ENCODE data around the gene POLR1F. TPM values are rescaled to one million over a fixed set of nuclear protein-coding genes. Genes with fewer than 3 reads are reported as not detected.

Gene POLR1F
- total RNA-seq (10 to 100 TPM in 3 of 4 donors, 1 to 10 TPM in 1; 5.9 to 13.2 (median 11.8) TPM), polyA plus RNA-seq (10 to 100 TPM in 1 of 3 donors, 1 to 10 TPM in 2; 4.2 to 17.5 (median 7.9) TPM)
- long read RNA-seq, donor 1, transcript TWISTNB-201 (4 exons, 3,942 nt), result major isoform, 9 of 11 reads
- long read RNA-seq, donor 1, partial matches to known transcripts, result 0 of 11 reads
- long read RNA-seq, donor 1, other reads (novel, unspliced or antisense), result 2 of 11 reads
- long read RNA-seq, donor 2, transcript TWISTNB-201 (4 exons, 3,942 nt), result major isoform, 18 of 25 reads
- long read RNA-seq, donor 2, partial matches to known transcripts, result 2 of 25 reads
- long read RNA-seq, donor 2, other reads (novel, unspliced or antisense), result 1 of 25 reads

- TF ChIP-seq CTCF (IDR thresholded peaks at IDR 0.05), result peak; percentile 88
- ATAC-seq (peak; percentile 99 to 100 (median 100)), DNase-seq (peak; percentile 95 to 96)
- peak within 1 kb of the TSS; percentile 89 for H3K4me3 ChIP-seq
- H3K9me3 ChIP-seq, result no peaks in the 10 kb centered on the region
- no peaks in the 10 kb centered on the region for H3K27me3 ChIP-seq (ENCODE audit: insufficient read depth in 3 of 3, low read length in 2 of 3)
- H3K4me1 ChIP-seq, result peaks cover 11% of the 10 kb centered on the region
- intact Hi-C loops (cut with DNase I), result loop anchor here in 1 of 2 donors (2.0 kb wide), 1 partner anchor 890 kb away; no protein-coding TSS in a partner anchor
- WGBS, 3 donors, result 0% methylated on average over 56 of the region's 56 CpGs
- peak within 1 kb of the TSS; percentile 81 for H3K27ac ChIP-seq
- peaks cover 0 to 9% of the 10 kb centered on the region in 2 donors for H3K36me3 ChIP-seq (ENCODE audit: insufficient read depth in 1 of 2, low read depth in 1 of 2)
Observed at GRCh38 chr7:19708397-19709248, at the start of gene POLR1F. TSS of gene POLR1F (minus strand) at chr7:19709037. CDS start at chr7:19709016, 21 bp downstream.

- no peaks in the 10 kb centered on the region for H3K9me3 ChIP-seq
- no peak for DNase-seq
- H3K36me3 ChIP-seq (ENCODE audit: insufficient read depth in 1 of 2, low read depth in 1 of 2), result no peaks in the 10 kb centered on the region
- peak; percentile 38 for TF ChIP-seq CTCF (IDR thresholded peaks at IDR 0.05)
- peaks cover 0 to 3% (median 0%) of the 10 kb centered on the region in 3 donors for H3K27me3 ChIP-seq (ENCODE audit: insufficient read depth in 3 of 3, low read length in 2 of 3)
- H3K4me3 ChIP-seq, result no peak overlapping the region
- intact Hi-C loops (cut with DNase I), result no loop called here
- no peak for ATAC-seq
- H3K4me1 ChIP-seq, result no peaks in the 10 kb centered on the region
- H3K27ac ChIP-seq, result no peak overlapping the region
- WGBS, 3 donors, result 32 to 35% (median 34%) methylated on average over 6 of the region's 6 CpGs
Observed at GRCh38 chr7:19754521-19755116, 45.8 kb upstream of the POLR1F start.

GRCh38 chr7:19752020-19752419, 43.2 kb upstream of the POLR1F start:
- no peak for TF ChIP-seq CTCF (IDR thresholded peaks at IDR 0.05)
- intact Hi-C loops (cut with DNase I), result no loop called here
- Histone ChIP-seq H3K4me1 (no peaks in the 10 kb centered on the region), H3K27ac (no peak overlapping the region), H3K36me3 (ENCODE audit: insufficient read depth in 1 of 2, low read depth in 1 of 2) (no peaks in the 10 kb centered on the region), H3K9me3 (no peaks in the 10 kb centered on the region), H3K4me3 (no peak overlapping the region), H3K27me3 (ENCODE audit: insufficient read depth in 3 of 3, low read length in 2 of 3) (peaks cover 0 to 3% (median 0%) of the 10 kb centered on the region in 3 donors)
- WGBS, 3 donors, result 76 to 85% (median 80%) methylated on average over 3 of the region's 3 CpGs
- ATAC-seq (no peak), DNase-seq (no peak)

GRCh38 chr7:19749658-19750057, 40.8 kb upstream of the POLR1F start:
- intact Hi-C loops (cut with DNase I), result loop anchor here in 1 of 2 donors (5.0 kb wide), 1 partner anchor 853 kb away; no protein-coding TSS in a partner anchor
- no peak for TF ChIP-seq CTCF (IDR thresholded peaks at IDR 0.05)
- 53 to 65% (median 54%) methylated on average over 4 of the region's 4 CpGs for WGBS, 3 donors

More at GRCh38 chr7:19749658-19750057, 40.8 kb upstream of the POLR1F start:
- no peaks in the 10 kb centered on the region for H3K36me3 ChIP-seq (ENCODE audit: insufficient read depth in 1 of 2, low read depth in 1 of 2)
- DNase-seq, result no peak
- H3K4me3 ChIP-seq, result no peak overlapping the region
- ATAC-seq, result no peak
- peaks cover 0 to 1% (median 0%) of the 10 kb centered on the region in 3 donors for H3K27me3 ChIP-seq (ENCODE audit: insufficient read depth in 3 of 3, low read length in 2 of 3)
- H3K9me3 ChIP-seq, result no peaks in the 10 kb centered on the region
- H3K4me1 ChIP-seq, result no peaks in the 10 kb centered on the region
- no peak overlapping the region for H3K27ac ChIP-seq

Measured in psoas muscle (tissue), 8 donors.